CD4-positive, alpha-beta T cell (primary cell): Measurements from ENCODE around the gene FBXL16. TPM values are rescaled to one million over a fixed set of nuclear protein-coding genes. Genes with fewer than 3 reads are reported as not detected.

Experiments
- ATAC-seq: fragments of 200-7000 bp; cut with Tn5 transposase; one replicate; pipeline ENCODE4 v1.10.0; 2022; ENCODE audit warnings: mild to moderate bottlenecking; ENCODE audit not compliant: poor library complexity
- CTCF ChIA-PET: fragments of 350-600 bp; sonication (Branson Sonifier 250); formaldehyde crosslinking; loops from one replicate; lab custom pipeline; 2021; ENCODE audit warnings: antibody characterized with exemption, inconsistent platforms; lab: Charles Lee
- POLR2A ChIA-PET: fragments of 350-600 bp; sonication (Branson Sonifier 250); formaldehyde crosslinking; loops from one replicate; lab custom pipeline; 2021; ENCODE audit warnings: antibody characterized with exemption, inconsistent platforms; lab: Charles Lee
- DNase-seq, 14 experiments: peaks; one replicate each; pipeline ENCODE4 v3.0.0-alpha.2; 2013 to 2020; ENCODE audit warnings: mixed read lengths in 2 of 14
- H3K27ac ChIP-seq, 2 donors: one replicate each; pipeline versions ENCODE4 v1.5.1 to v1.7.0; 2013; ENCODE audit warnings: low read length in 2 of 2, low read depth in 1 of 2, mild to moderate bottlenecking in 1 of 2
- H3K27me3 ChIP-seq, 2 experiments: 1 replicate in 1 of 2; 2 replicates in 1 of 2; pipeline versions ENCODE4 v1.6.1 to v1.7.0; 2013; ENCODE audit warnings: low read length in 2 of 2, control low read depth in 1 of 2, mild to moderate bottlenecking in 1 of 2, moderate library complexity in 1 of 2; ENCODE audit not compliant: insufficient read depth in 2 of 2, control insufficient read depth in 1 of 2
- H3K36me3 ChIP-seq: one replicate; pipeline ENCODE4 v1.6.1; 2013; ENCODE audit warnings: low read length, control low read depth; ENCODE audit not compliant: insufficient read depth
- H3K4me1 ChIP-seq: one replicate; pipeline ENCODE4 v1.6.1; 2013; ENCODE audit warnings: low read length, control low read depth; ENCODE audit not compliant: insufficient read depth
- H3K4me3 ChIP-seq: one replicate; pipeline ENCODE4 v1.5.1; 2013; ENCODE audit warnings: mild to moderate bottlenecking, low read length, moderate library complexity
- H3K9me3 ChIP-seq, 2 experiments: 1 replicate in 1 of 2; 2 replicates in 1 of 2; pipeline versions ENCODE4 v1.6.1 to v1.7.0; 2013; ENCODE audit warnings: low read length in 2 of 2, mild to moderate bottlenecking in 2 of 2, control low read depth in 1 of 2, moderate library complexity in 1 of 2; ENCODE audit not compliant: control insufficient read depth in 1 of 2, insufficient read depth in 1 of 2
- H3K27ac Mint-ChIP-seq: one replicate; pipeline ENCODE4 v1.8.0; 2020; ENCODE audit warnings: mixed read lengths
- H3K27me3 Mint-ChIP-seq: one replicate; pipeline ENCODE4 v1.8.0; 2021; ENCODE audit warnings: mixed read lengths
- H3K36me3 Mint-ChIP-seq: one replicate; pipeline ENCODE4 v1.8.0; 2021; ENCODE audit warnings: low read depth, mixed read lengths
- H3K4me1 Mint-ChIP-seq: one replicate; pipeline ENCODE4 v1.8.0; 2021; ENCODE audit warnings: low read depth, mixed read lengths
- H3K4me3 Mint-ChIP-seq: one replicate; pipeline ENCODE4 v1.8.0; 2020; ENCODE audit warnings: mild to moderate bottlenecking, mixed read lengths
- H3K9me3 Mint-ChIP-seq: one replicate; pipeline ENCODE4 v1.8.0; 2020; ENCODE audit warnings: mixed read lengths
- CTCF ChIP-seq: fragments of 200-600 bp; IDR thresholded peaks from one replicate; pipeline ENCODE4 v1.8.0; 2022; ENCODE audit warnings: antibody characterized with exemption, mild to moderate bottlenecking
- intact Hi-C, 2 experiments: fragments of 100-400 bp; cut with DNase I in 1 of 2; cut with micrococcal nuclease in 1 of 2; formaldehyde crosslinking; loops; one replicate each; pipeline versions ENCODE4 v1.15.1 to v1.9.0; 2023 to 2025; cut with DNase I, micrococcal nuclease
- total RNA-seq, 174 experiments: library from RNA in 2 of 174; stranded (reverse) in 2 of 174; gene quantifications; one replicate each; pipeline ENCODE4 v1.2.3 and lab custom pipeline; 2021 to 2026

The FBXL16 gene
- total RNA-seq, 2 experiments from 2014 or later, result 11.0 to 11.7 TPM

DNA sequence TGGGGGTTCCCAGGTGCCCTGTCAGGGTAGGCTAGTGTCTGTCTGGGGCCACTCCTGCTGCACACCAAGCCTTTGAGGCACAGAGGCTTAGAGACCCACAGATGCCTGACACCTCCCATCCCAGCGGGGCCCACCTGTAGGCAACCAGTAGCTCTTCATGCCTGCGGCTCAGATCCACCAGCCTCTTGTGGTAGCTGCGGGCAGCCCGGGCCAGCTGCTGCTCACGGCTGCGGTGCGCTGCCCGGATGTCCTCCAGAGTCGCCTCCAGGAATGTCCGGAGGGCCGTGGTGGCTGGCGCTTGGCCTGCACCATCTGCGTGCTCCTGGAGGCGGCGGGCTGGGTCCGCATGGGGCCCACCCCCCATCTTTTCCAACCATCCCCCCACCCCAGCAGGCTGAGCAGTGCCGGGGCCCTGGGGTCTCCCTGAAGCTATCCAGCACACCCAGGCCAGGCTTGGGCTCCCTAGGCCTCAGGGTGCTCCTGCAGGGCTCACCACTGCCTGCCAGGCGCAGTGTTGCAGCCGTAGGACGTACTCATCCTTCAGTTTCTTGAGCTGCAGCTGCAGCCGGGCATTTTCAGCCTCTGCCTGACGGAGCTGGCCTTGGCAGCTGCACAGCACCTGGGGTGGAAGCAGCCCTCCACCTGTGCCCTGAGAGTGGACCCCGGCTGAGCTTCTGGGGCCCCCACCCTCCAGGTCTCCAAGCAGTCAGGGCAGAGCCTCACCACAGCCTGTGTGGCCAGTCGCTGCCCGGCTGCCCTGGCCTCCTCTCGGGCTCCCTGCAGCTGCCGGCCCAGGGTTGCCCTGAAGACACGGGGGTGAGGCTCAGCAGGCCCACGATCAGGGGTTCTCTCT lies 18.8 kb upstream of the FBXL16 start:
- H3K9me3 ChIP-seq, result peaks cover 0 to 8% of the 10 kb centered on the region in 2 experiments
- no peak overlapping the region for H3K27ac Mint-ChIP-seq
- no peak overlapping the region for H3K4me3 ChIP-seq
- no peak for TF ChIP-seq CTCF
- H3K4me1 ChIP-seq, result peaks cover 56% of the 10 kb centered on the region
- H3K27me3 ChIP-seq, result no peaks in the 10 kb centered on the region
- POLR2A ChIA-PET, result interaction anchor here (1.0 to 5.0 kb wide), 4 partner anchors 9 to 43 kb away, joined by 3 to 30 read pairs (median 8); partner anchors contain the start of gene METRN
- no peaks in the 10 kb centered on the region for H3K36me3 Mint-ChIP-seq
- no peak overlapping the region for H3K27ac ChIP-seq
- CTCF ChIA-PET, result interaction anchor here (0.9 kb wide), 1 partner anchor 12 kb away, joined by 3 read pairs; no protein-coding TSS in a partner anchor
- H3K36me3 ChIP-seq, result no peaks in the 10 kb centered on the region
- no peaks in the 10 kb centered on the region for H3K27me3 Mint-ChIP-seq
- intact Hi-C loops, result no loop called here
- ATAC-seq (no peak), DNase-seq (no peak)
- peak overlapping the region; percentile 15 for H3K4me3 Mint-ChIP-seq
- H3K4me1 Mint-ChIP-seq, result peaks cover 11% of the 10 kb centered on the region
- H3K9me3 Mint-ChIP-seq, result no peaks in the 10 kb centered on the region

DNA sequence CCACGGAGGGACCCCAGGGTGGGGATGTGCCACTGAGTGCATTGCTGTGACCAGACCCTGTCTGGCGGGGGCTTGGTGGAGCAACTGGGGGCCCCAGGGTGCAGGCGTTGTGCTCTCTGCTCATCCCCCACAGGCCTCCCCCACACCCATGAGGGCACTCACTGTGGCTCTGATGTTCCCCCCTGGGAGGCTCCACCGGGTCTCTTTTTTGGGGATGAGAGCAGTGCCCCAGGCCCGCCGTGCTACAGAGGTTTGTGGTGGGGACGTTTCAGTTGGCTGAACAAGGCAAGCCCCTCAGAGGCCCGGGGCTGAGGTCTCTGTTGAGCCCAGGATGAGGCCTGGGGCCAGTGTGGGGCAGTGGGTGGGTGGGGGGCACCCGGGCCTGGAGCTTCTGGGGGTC lies 18.1 kb upstream of the FBXL16 start:
- Histone ChIP-seq H3K27me3 (no peaks in the 10 kb centered on the region), H3K9me3 (peaks cover 0 to 8% of the 10 kb centered on the region in 2 experiments), H3K4me3 (no peak overlapping the region), H3K27ac (no peak overlapping the region), H3K36me3 (no peaks in the 10 kb centered on the region), H3K4me1 (peaks cover 61% of the 10 kb centered on the region)
- H3K27me3 Mint-ChIP-seq, result no peaks in the 10 kb centered on the region
- ATAC-seq (no peak), DNase-seq (no peak)
- H3K36me3 Mint-ChIP-seq, result no peaks in the 10 kb centered on the region
- no peak overlapping the region for H3K27ac Mint-ChIP-seq
- intact Hi-C loops, result no loop called here
- peaks cover 17% of the 10 kb centered on the region for H3K4me1 Mint-ChIP-seq
- ChIA-PET CTCF (no interaction called here), POLR2A (interaction anchor here (1.0 to 1.6 kb wide), 3 partner anchors 9 to 43 kb away, joined by 3 to 5 read pairs (median 3); no protein-coding TSS in a partner anchor)
- no peaks in the 10 kb centered on the region for H3K9me3 Mint-ChIP-seq
- TF ChIP-seq CTCF, result no peak
- peak overlapping the region; percentile 15 for H3K4me3 Mint-ChIP-seq

DNA sequence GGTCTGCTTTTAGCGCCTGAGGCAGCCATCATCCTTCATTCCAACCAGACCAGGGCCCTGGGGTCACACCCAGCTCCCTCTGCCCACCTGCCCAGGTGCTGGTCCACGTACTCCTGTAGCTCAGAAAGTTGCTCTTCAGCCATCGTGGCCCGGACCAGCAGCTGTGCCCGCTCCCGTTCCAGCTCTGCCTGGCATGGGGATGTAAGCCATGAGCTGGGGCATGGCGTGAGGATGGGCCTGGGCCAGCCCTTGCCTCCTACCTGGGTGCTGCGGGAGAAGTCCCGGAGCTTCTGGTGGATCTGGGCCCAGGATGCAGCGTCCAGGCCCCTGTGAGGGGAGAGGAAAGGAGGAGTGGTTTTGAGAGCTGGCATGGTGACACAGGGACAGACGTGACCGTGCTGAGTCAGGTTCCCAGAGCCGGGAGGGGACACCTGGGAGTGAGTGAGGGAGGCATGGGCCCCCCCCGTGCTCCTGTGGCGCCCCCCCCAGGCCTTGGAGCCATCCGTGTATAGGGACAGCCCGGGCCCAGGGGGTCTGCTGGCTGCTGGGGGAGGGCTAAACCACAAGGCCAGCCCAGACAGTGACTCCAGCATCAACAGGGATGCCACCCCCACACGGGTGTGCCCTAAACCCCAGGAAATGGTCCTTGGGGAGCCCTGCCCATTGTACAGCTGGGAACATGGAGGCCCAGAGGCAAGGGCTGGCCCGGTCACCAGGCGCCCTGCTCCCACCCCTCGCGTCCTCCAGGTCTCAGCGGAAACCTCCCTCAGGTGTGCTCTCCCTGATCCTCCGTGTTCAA lies 17.4 kb upstream of the FBXL16 start:
- no peaks in the 10 kb centered on the region for H3K27me3 ChIP-seq
- no peak overlapping the region for H3K27ac Mint-ChIP-seq
- no peaks in the 10 kb centered on the region for H3K27me3 Mint-ChIP-seq
- ChIA-PET POLR2A (interaction anchor here (1.5 to 1.6 kb wide), 2 partner anchors 28 to 42 kb away, joined by 3 to 5 read pairs; no protein-coding TSS in a partner anchor), CTCF (interaction anchor here (0.8 kb wide), 1 partner anchor 10 kb away, joined by 3 read pairs; no protein-coding TSS in a partner anchor)
- H3K4me3 Mint-ChIP-seq, result peak overlapping the region; percentile 54
- H3K36me3 Mint-ChIP-seq, result no peaks in the 10 kb centered on the region
- no peaks in the 10 kb centered on the region for H3K9me3 Mint-ChIP-seq
- peaks cover 17% of the 10 kb centered on the region for H3K4me1 Mint-ChIP-seq
- no peaks in the 10 kb centered on the region for H3K36me3 ChIP-seq
- H3K4me3 ChIP-seq, result no peak overlapping the region
- peaks cover 0 to 8% of the 10 kb centered on the region in 2 experiments for H3K9me3 ChIP-seq
- no peak for TF ChIP-seq CTCF
- intact Hi-C loops, result no loop called here
- no peak overlapping the region for H3K27ac ChIP-seq
- ATAC-seq (no peak), DNase-seq (no peak)
- H3K4me1 ChIP-seq, result peaks cover 56% of the 10 kb centered on the region
